ENCODE results near the gene CRIP1. TPM values are rescaled to one million over a fixed set of nuclear protein-coding genes. Genes with fewer than 3 reads are reported as not detected.

CRIP1 gene
- total RNA-seq, 1 experiment from 2014 or later: 6.9 TPM

DNA sequence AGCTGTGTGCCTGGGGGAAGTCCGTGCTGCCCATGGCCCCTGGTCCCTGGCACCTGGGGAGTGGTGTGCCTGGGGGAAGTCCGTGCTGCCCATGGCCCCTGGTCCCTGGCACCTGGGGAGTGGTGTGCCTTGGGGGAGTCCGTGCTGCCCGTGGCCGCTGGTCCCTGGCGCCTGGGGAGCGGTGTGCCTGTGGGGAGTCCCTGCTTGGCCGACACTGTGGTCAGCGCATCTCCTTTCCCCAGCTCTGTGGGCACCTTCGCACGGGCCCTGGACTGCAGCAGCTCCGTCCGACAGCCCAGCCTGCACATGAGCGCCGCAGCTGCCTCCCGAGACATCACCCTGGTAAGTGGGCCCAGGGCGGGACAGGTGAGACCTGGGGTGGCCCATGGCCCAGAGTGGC, 26.6 kb upstream of the CRIP1 start:
- H3K4me1 Mint-ChIP-seq: 0 out of 4 replicates have a peak, but pooled peaks cover 0 to 4% of the 10 kb centered on the region in 2 experiments
- no peaks in the 10 kb centered on the region for H4K20me1 ChIP-seq (ENCODE audit: control insufficient read depth, insufficient read depth, insufficient read length)
- H3K23ac ChIP-seq (ENCODE audit: insufficient read length, low read depth, low read length): no peak overlapping the region
- H3K56ac ChIP-seq (ENCODE audit: insufficient read length, low read depth, low read length): no peak overlapping the region
- no peak overlapping the region for H2AFZ ChIP-seq (ENCODE audit: low read length)
- H3K79me1 ChIP-seq (ENCODE audit: insufficient read depth, low read depth, low read length, poor library complexity, severe bottlenecking): no peaks in the 10 kb centered on the region
- no peak overlapping the region for H3K9ac ChIP-seq (ENCODE audit: extremely low read depth, insufficient read length, low read length)
- no peaks in the 10 kb centered on the region for H3K4me1 ChIP-seq (ENCODE audit: insufficient read depth, low read length)
- no peak overlapping the region for H3K4me2 ChIP-seq (ENCODE audit: insufficient read depth, insufficient read length, low read length)
- no peak overlapping the region for H2AK5ac ChIP-seq (ENCODE audit: insufficient read length, low read length)
- no peak overlapping the region for H2BK5ac ChIP-seq (ENCODE audit: insufficient read length, low read length)
- H2BK15ac ChIP-seq (ENCODE audit: low read depth, low read length): no peak overlapping the region
- H3K4me3 Mint-ChIP-seq: no peak overlapping the region
- no peak for TF ChIP-seq CTCF (conservative IDR thresholded peaks at IDR 0.05)
- no peak overlapping the region for H3T11ph ChIP-seq (ENCODE audit: low read length)
- no peak overlapping the region for H2BK20ac ChIP-seq (ENCODE audit: low read depth, low read length, poor library complexity, severe bottlenecking)
- DNase-seq: no peak
- no peak overlapping the region for H4K91ac ChIP-seq (ENCODE audit: insufficient read length, low read depth, low read length)
- H3K9me3 ChIP-seq (ENCODE audit: control insufficient read depth, low read depth, low read length): no peaks in the 10 kb centered on the region
- H2BK12ac ChIP-seq (ENCODE audit: insufficient read length, low read depth, low read length): no peak overlapping the region
- no peaks in the 10 kb centered on the region for H3K23me2 ChIP-seq (ENCODE audit: insufficient read length, low read depth, low read length, poor library complexity, severe bottlenecking)
- WGBS (ENCODE audit: extremely low coverage, insufficient read length, low lambda C conversion rate): no CpG with 5 or more reads among the region's 17 CpGs
- H3K9me3 Mint-ChIP-seq: no peaks in the 10 kb centered on the region; a peak in 1 of 5 replicates
- no peaks in the 10 kb centered on the region for H3K79me2 ChIP-seq (ENCODE audit: insufficient read depth, low read length)
- H3K14ac ChIP-seq (ENCODE audit: insufficient read depth, low read length): no peak overlapping the region
- no peak overlapping the region for H2BK120ac ChIP-seq (ENCODE audit: low read depth, low read length, poor library complexity, severe bottlenecking)
- no peaks in the 10 kb centered on the region for H3K27me3 ChIP-seq (ENCODE audit: insufficient read depth, low read length)
- no peak overlapping the region for H3K18ac ChIP-seq (ENCODE audit: insufficient read length, low read depth, low read length)
- H3K27ac ChIP-seq (ENCODE audit: insufficient read length, low read depth, low read length): no peak overlapping the region
- H3K36me3 Mint-ChIP-seq (ENCODE audit: insufficient read depth in 1 of 3, low read depth in 3 of 3): peaks cover 20 to 46% (median 41%) of the 10 kb centered on the region in 3 experiments; a peak in 6 of 7 replicates
- no peak overlapping the region for H4K8ac ChIP-seq (replicated peaks; ENCODE audit: insufficient read length, low read depth, low read length)
- no peak overlapping the region for H3K4ac ChIP-seq (ENCODE audit: low read depth, low read length)
- no peak overlapping the region for H3K27ac Mint-ChIP-seq
- H4K5ac ChIP-seq (ENCODE audit: insufficient read length, low read depth, low read length): no peak overlapping the region
- no peaks in the 10 kb centered on the region for H3K27me3 Mint-ChIP-seq (ENCODE audit: low read depth)
